H54 (cell line): ENCODE results near the gene FLOT1.
A peak's percentile ranks its signal among the peaks of the same experiment; 100 is the strongest.
"Not testable (repeated sequence)": the region's sequence is repeated elsewhere in the genome, so short reads cannot be mapped to it uniquely, and the experiment has no call there.

ENCODE experiments used
- DNase-seq: peaks from one replicate; pipeline ENCODE4 v3.0.0; 2011; ENCODE audit warnings: low spot score, mixed read lengths; ENCODE audit not compliant: insufficient read length
- FAIRE-seq: peaks from 3 replicates; lab custom pipeline; 2011; peaks lifted over from hg19 to GRCh38; lab: Jason Lieb, UNC
- POLR2A ChIP-seq: IDR thresholded peaks from 2 replicates; pipeline ENCODE4 v1.6.1; 2011; ENCODE audit warnings: low read depth, mild to moderate bottlenecking, low read length

FLOT1 gene

DNA sequence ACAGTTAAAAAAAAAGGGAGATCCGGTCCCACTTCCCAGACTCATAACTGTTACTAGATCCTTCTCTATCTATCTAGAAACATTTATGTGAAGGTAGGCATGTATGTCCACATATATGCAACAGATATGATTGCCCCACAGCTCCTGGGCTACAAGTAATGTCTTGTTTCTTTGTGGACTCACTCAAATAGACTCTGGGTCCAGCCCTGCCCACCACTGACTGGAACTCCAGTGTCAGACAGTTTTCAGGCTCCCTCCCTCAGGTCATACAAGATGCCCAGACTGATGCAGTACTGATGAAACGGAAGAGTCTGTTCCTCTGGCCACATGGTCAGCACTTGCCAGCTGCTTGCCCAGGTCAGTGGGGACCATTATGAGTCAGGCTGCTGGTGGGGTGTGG is 32.6 kb upstream of the FLOT1 start:
- no peak for TF ChIP-seq POLR2A
- DNase-seq (no peak), FAIRE-seq (no peak)

DNA sequence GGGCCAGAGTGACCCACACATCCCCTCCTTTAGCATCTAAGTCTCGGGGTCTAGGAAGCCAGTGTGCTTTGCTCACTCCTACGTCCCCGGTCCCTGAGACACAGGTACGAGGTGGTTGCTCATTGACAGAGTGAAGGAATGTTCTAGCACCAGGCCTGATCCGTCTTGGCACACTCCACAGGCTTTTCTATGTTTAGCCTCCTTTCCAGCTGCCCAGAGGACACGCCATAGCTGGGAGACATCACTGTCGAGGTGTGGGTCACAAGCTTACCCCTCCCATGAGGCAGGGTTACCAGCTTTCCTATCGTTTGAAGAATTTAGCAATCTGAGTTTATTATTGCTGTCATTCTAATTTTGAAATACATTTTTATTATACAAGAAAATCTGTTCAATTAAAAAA is 32.2 kb upstream of the FLOT1 start:
- no peak for TF ChIP-seq POLR2A
- DNase-seq (no peak), FAIRE-seq (no peak)

DNA sequence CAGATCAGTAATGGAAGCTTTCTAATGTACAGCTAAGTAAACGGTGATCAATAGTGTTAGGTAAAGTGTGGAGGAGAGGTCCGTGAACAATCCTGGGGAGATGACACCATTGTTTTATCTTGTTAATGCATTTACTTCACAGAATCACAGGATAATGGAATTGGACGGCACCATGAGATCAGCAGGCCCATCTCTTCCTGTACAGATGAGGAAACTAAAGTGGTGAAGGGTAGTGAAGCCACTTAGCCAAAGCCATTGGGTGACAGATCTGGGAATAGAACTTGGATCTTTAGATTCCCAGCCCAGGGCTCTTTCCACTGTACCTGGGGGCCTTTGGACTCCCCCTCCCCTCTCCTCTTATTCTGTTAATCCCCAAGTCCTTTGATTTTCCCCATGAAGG is 28.1 kb upstream of the FLOT1 start:
- no peak for FAIRE-seq
- TF ChIP-seq POLR2A, result no peak

DNA sequence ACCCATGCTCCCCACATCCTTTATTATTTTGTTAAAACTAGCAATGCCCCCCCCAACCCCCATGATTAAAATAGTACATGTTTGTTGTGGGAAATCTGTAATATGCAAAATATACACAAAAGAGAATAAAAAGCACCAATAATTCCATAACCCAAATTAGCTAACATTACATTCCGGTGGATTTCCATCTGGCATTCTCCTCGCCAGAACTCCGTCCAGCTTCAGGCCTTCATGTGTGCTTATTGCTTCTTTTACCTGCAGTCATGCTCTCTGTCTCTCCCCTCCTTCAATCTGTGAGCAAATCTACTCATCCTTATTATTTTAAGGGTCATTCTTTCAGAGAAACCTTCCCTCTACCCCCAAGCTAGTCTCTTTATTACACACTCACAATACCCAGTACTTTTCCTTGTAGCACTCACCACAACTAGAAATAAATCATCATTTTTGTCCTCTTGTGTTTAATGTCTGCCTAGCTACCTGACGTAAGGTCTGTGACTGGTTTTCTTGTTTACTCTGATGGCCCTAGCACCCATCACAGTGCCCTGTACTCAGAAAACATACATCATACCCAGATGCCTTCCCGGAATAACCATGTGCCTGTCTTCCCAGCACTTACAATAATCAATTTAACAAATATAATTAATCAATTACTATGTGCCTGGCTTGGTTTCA is 27.5 kb upstream of the FLOT1 start:
- DNase-seq (no peak), FAIRE-seq (no peak)

More for the DNA sequence above, 28.1 kb upstream of the FLOT1 start:
- no peak for DNase-seq

DNA sequence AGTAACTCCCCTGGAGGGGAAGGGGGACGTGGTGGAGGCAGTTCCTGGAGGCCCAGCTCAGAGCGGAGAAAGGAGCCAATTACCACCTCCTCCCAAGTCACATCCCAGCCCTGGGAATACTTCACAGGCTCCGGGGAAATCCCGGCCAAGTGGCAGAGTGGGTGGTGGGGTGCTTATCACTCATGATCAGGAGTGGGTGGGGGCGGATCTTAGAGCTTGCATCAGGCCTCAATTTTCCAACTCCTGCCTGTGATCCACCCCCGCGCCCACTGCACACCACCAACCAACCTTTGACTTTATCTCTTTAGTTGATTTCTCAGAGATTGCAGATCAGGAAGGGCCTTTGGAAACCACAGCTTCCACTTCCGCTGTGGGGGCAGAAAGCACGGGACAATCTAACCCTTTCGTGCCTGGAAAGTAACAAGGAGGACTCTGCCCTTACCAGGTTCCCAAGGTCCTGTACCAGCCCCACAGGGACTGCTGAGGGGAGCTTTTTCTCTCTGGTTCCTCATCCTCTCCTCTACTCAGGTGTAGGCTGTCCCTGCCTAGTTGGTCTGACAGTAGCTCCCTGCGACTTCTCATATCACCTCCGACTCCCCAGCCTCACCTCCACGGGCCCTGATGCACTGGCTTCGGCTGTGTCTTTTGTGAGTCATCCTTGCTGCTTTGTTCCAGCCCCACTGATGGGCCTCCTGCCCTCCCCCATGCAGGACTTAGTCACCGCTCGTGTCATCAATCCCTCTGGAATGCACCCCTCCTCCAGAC is 26.8 kb upstream of the FLOT1 start:
- peak; percentile 76 for DNase-seq
- peak; percentile 64 for FAIRE-seq
- no peak for TF ChIP-seq POLR2A

More for the DNA sequence above, 27.5 kb upstream of the FLOT1 start:
- TF ChIP-seq POLR2A, result no peak

DNA sequence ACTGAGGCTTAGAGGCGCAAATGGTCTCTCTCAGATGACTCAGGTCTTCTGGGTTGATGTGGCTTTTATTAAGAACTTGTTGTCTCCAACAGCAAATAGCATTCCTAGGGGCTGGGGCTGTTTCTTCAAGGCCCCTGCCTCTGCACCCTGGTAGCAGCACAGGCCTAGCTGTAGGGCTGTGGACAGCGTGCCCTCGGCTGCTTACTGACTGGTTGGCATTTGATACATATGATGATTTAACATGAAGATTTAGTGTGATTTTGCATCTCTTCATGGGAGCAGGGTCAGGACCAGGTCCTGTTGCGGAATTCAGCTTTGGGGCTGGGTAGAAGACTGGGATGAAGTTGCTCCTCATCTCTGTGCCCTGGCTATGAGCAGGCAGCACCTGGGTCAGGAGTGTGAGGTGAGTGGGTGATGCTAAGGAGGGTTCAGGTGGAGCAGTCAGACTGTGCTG is 26.2 kb upstream of the FLOT1 start:
- no peak for FAIRE-seq

DNA sequence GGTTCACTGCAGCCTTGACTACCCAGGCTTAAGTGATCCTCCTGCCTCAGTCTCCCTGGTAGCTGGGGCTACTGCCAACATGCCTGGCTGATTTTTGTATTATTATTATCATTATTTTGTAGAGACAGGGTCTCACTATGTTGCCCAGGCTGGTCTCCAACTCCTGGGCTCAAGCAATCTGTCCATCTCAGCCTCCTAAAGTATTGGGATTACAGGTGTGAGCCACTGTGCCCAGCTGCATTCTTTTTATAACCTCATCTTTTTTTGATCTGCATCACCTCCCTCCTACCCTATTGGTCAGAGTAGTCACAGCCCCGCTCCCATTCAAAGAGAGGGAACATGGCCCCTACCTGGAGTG is 25.4 kb upstream of the FLOT1 start:
- no peak for TF ChIP-seq POLR2A
- FAIRE-seq, result no peak
- no peak for DNase-seq

More for the DNA sequence above, 26.2 kb upstream of the FLOT1 start:
- DNase-seq, result no peak
- no peak for TF ChIP-seq POLR2A

DNA sequence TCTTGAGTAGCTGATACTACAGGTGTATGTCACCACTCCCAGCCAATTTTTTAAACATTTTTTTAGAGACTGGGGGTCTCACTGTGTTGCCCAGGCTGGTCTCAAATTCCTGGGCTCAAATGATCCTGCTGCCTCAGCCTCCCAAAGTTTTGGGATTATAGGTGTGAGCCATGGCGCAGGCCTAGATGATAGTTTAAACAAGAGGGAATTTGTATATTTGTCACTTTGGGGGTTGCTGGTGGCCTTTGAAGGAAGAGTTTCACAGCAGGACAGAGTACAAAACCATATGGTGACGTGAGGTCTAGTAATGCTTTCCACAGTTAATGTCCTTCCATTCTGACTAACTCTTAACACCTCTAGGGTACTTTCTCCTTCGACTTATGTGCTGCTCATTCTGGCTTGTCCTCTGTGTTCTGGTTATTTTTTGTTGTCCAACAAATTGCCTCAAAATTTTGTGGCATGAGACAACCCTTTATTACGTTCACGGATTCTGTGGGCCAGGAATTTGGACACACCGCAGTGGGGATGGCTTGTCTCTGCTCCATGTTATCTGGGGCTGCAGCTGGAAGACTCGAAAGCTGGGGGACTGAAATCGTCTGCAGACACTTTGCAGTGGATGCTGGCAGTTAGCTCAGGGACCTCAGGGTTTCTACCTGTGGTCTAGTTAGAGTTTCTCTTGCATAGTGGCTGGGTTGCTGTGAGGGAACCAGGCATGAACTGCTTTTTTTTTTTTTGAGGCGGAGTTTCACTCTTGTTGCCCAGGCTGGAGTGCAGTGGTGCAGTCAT is 24.9 kb upstream of the FLOT1 start:
- DNase-seq (no peak), FAIRE-seq (no peak)
- no peak for TF ChIP-seq POLR2A

DNA sequence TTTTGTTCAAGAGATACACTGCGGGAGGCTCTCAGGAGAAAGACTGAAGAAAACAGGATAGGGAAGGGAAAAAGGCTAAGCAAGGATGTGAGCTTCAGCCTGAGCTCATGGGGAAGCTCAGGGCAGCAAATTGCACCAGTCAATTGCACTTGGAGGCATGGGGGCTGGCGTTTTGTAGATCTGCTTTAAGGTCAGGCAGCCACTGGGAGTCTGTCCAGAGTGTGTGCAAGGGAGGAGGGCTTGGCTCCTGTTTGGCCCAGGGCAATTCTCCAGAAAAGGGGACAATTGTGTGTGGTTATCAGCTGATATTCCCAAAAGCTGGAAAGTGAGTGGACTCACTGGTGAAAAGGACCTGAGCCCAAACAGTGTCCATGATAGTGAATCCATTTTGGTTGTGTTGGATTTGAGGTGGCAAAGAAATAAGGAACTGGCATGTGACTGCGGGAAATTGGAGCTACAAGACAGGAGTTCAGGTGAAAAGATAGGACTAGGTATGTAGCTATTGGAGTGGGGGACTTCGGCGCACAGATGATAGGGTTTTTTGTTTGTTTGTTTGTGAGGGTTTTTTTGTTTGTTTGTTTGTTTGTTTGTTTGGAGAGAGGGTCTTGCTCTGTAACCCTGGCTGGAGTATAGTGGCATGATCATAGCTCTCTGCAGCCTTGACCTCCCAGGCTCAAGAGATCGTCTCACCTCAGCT is 24.1 kb upstream of the FLOT1 start:
- no peak for FAIRE-seq
- DNase-seq, result no peak
- no peak for TF ChIP-seq POLR2A

DNA sequence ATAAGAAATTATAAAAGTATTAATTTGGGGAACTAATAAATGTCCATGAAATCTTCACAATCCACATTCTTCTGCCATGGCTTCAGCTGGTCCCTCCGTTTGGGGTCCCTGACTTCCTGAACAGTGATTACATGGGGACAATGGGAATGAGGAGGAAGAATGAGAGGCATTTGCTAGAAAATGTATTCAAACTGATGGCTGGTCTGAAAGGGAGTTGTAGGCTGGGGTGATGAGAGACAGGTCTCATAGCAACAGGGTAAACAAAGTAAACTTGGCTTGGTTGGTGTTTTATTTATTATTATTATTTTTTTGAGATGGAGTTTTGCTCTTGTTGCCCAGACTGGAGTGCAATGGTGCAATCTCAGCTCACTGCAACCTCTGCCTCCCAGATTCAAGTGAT is 23.0 kb upstream of the FLOT1 start:
- not testable (repeated sequence) for DNase-seq, FAIRE-seq

DNA sequence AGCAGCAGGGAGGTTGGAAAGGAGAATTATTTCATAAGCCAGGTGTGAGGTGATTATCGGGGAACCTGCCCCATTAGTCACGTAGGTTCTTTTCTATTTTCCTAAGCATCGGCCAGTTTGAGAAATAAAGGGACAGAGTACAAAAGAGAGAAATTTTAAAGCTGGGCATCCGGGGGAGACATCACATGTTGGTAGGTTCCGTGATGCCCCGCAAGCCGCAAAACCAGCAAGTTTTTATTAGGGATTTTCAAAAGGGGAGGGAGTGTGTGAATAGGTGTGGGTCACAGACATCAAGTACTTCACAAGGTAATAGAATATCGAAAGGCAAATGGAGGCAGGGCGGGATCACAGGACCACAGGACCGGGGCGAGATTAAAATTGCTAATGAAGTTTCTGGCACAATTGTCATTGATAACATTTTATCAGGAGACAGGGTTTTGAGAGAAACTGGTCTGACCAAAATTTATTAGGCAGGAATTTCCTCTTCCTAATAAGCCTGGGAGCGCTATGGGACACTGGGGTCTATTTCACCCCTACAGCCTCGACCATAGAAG is 22.1 kb upstream of the FLOT1 start:
- not testable (repeated sequence) for FAIRE-seq, DNase-seq

DNA sequence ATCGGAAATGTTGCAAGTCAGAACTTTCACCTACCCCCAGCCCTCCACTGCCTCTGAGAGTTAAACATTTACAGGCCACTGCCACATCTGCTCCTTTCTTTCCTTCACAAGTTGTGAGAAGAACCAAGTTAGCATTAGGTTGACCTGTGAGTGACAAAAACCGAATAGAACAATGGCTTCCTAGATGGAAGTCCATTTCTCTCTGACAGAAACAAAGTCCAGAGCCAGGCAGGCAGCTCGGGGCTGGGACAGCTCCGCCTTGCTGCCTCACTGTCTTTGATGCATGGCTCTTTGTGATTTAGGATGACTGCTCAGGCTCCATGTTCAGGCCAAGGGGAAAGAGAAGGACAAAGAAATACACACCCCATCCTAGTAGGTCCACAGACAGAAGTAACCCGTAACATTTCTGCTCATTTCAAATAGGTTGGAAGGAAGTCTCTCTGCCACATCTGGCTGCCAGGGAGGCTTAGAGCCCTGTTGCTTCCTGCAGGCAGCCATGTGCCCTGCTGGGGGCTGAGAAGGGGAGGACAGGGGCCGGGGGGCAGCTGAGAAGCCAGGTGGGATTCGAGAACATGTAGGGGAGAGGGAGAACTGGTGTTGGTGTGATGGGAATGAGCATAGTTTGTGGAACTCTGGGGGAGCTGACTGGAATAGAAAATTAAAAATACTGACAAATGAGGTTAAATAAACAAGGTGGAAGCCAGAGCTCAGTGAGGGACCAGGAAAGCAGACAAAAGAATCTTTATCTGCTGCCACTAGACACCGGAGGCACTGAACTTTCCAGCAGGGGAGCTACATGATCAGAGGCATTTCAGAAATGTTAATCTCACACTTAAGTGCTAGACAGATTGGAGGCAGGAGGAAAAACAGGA is 21.4 kb upstream of the FLOT1 start:
- DNase-seq (no peak), FAIRE-seq (no peak)
- TF ChIP-seq POLR2A, result no peak
